ENCODE results near the gene RPL29.

DNA sequence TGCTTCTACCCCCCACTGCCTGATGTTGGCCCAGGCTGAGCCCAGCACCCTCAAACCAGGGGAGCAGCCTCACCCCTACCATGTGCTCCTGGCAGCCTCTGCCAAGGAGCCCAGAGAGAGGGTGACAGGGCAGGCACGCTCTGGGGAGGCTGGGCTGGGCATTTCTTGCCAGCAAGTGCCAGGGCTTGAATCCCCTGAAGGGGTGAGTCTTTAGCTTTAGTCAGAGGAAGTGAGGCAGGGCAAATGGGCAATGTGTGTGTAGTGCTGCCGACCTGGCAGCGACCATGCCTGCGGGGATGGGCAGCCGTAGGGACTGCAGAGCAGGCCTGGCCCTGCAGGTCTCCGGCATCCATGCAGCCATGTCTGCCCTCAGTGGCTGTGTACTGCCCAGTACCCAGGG, 42.5 kb upstream of the RPL29 start:
- TF ChIP-seq CTCF (IDR thresholded peaks at IDR 0.05) (no peak), ZFX (IDR thresholded peaks at IDR 0.05; ENCODE audit: borderline replicate concordance) (no peak)

All from 22Rv1 (cell line).